Stimulated activated CD8-positive, alpha-beta memory T cell treated with anti-CD3 and anti-CD28 coated beads, Interleukin-4, amount 100 ng/mL, for 24 hours (primary cell): ENCODE measurements around the gene KLHDC8A.
"Not testable (repeated sequence)": the region's sequence is repeated elsewhere in the genome, so short reads cannot be mapped to it uniquely, and the experiment has no call there.

Experiments used
- DNase-seq: peaks from one replicate; pipeline ENCODE4 v3.0.0-alpha.2; 2020; ENCODE audit warnings: low read depth

The KLHDC8A gene

GRCh38 chr1:205318231-205318991 is 38.3 kb downstream of the KLHDC8A start:
- no peak for DNase-seq

GRCh38 chr1:205317311-205317917 is 39.3 kb downstream of the KLHDC8A start:
- DNase-seq = no peak

GRCh38 chr1:205316161-205316566 is 40.6 kb downstream of the KLHDC8A start:
- DNase-seq = no peak

GRCh38 chr1:205315008-205315618 is 41.6 kb downstream of the KLHDC8A start:
- DNase-seq = no peak

GRCh38 chr1:205313563-205314308 is 43.0 kb downstream of the KLHDC8A start:
- peak; percentile 35 for DNase-seq

- DNase-seq = no peak
These were observed 43.7 kb downstream of the KLHDC8A start for GRCh38 chr1:205312866-205313562.

GRCh38 chr1:205310976-205311704 is 45.6 kb downstream of the KLHDC8A start:
- no peak for DNase-seq

GRCh38 chr1:205309741-205310140 is 47.0 kb downstream of the KLHDC8A start:
- no peak for DNase-seq

- no peak for DNase-seq
These were observed 49.7 kb downstream of the KLHDC8A start for GRCh38 chr1:205306929-205307566.

- no peak for DNase-seq
These were observed 52.0 kb downstream of the KLHDC8A start for GRCh38 chr1:205304695-205305070.

- DNase-seq = no peak
These were observed 52.6 kb downstream of the KLHDC8A start for GRCh38 chr1:205304046-205304694.

- no peak for DNase-seq
These were observed 53.4 kb downstream of the KLHDC8A start for GRCh38 chr1:205303247-205303888.

- no peak for DNase-seq
These were observed 54.7 kb downstream of the KLHDC8A start for GRCh38 chr1:205301842-205302588.

- DNase-seq = no peak
These were observed 55.4 kb downstream of the KLHDC8A start for GRCh38 chr1:205301205-205301821.

- no peak for DNase-seq
These were observed 56.6 kb downstream of the KLHDC8A start for GRCh38 chr1:205300149-205300548.

- DNase-seq = no peak
These were observed 58.3 kb downstream of the KLHDC8A start for GRCh38 chr1:205298191-205298994.

GRCh38 chr1:205297546-205298177 is 59.1 kb downstream of the KLHDC8A start:
- not testable (repeated sequence) for DNase-seq
